ENCODE measurements around the gene ZBTB25.

Gene ZBTB25

GRCh38 chr14:64459405-64460136 is 44.1 kb downstream of the ZBTB25 start:
- H3K27ac Mint-ChIP-seq = no peak overlapping the region

GRCh38 chr14:64454671-64455070 is 49.0 kb downstream of the ZBTB25 start:
- Mint-ChIP-seq H3K36me3 (ENCODE audit: low read depth) (peaks cover 65% of the 10 kb centered on the region), H3K27ac (no peak overlapping the region), H3K4me1 (ENCODE audit: low read depth) (peaks cover 11% of the 10 kb centered on the region), H3K4me3 (no peak overlapping the region), H3K27me3 (ENCODE audit: low read depth) (no peaks in the 10 kb centered on the region), H3K9me3 (no peaks in the 10 kb centered on the region)
- DNase-seq (ENCODE audit: low spot score) = no peak

More at GRCh38 chr14:64459405-64460136, 44.1 kb downstream of the ZBTB25 start:
- Mint-ChIP-seq H3K4me1 (ENCODE audit: low read depth) (peaks cover 18% of the 10 kb centered on the region), H3K36me3 (ENCODE audit: low read depth) (peaks cover 52% of the 10 kb centered on the region), H3K4me3 (no peak overlapping the region), H3K9me3 (no peaks in the 10 kb centered on the region), H3K27me3 (ENCODE audit: low read depth) (no peaks in the 10 kb centered on the region)
- no peak for DNase-seq (ENCODE audit: low spot score)

GRCh38 chr14:64450255-64450654 is 53.4 kb downstream of the ZBTB25 start:
- Mint-ChIP-seq H3K4me1 (ENCODE audit: low read depth) (peaks cover 18% of the 10 kb centered on the region), H3K27me3 (ENCODE audit: low read depth) (no peaks in the 10 kb centered on the region), H3K4me3 (no peak overlapping the region), H3K36me3 (ENCODE audit: low read depth) (peaks cover 52% of the 10 kb centered on the region), H3K9me3 (no peaks in the 10 kb centered on the region), H3K27ac (peak overlapping the region; percentile 26)
- DNase-seq (ENCODE audit: low spot score) = no peak

GRCh38 chr14:64447876-64448670 is 55.6 kb downstream of the ZBTB25 start:
- H3K36me3 Mint-ChIP-seq (ENCODE audit: low read depth) = peaks cover 54% of the 10 kb centered on the region
- H3K27ac Mint-ChIP-seq = peak overlapping the region; percentile 41
- H3K4me1 Mint-ChIP-seq (ENCODE audit: low read depth) = peaks cover 34% of the 10 kb centered on the region
- no peaks in the 10 kb centered on the region for H3K9me3 Mint-ChIP-seq
- H3K27me3 Mint-ChIP-seq (ENCODE audit: low read depth) = no peaks in the 10 kb centered on the region
- H3K4me3 Mint-ChIP-seq = no peak overlapping the region
- no peak for DNase-seq (ENCODE audit: low spot score)

- H3K4me3 Mint-ChIP-seq = peak overlapping the region; percentile 57
- peaks cover 36% of the 10 kb centered on the region for H3K4me1 Mint-ChIP-seq (ENCODE audit: low read depth)
- H3K36me3 Mint-ChIP-seq (ENCODE audit: low read depth) = peaks cover 58% of the 10 kb centered on the region
- no peaks in the 10 kb centered on the region for H3K27me3 Mint-ChIP-seq (ENCODE audit: low read depth)
- H3K9me3 Mint-ChIP-seq = no peaks in the 10 kb centered on the region
- H3K27ac Mint-ChIP-seq = peak overlapping the region; percentile 74
- DNase-seq (ENCODE audit: low spot score) = peak; percentile 67
These were observed 58.4 kb downstream of the ZBTB25 start for GRCh38 chr14:64444984-64445845.

- Mint-ChIP-seq H3K27ac (peak overlapping the region; percentile 74), H3K9me3 (no peaks in the 10 kb centered on the region), H3K4me3 (no peak overlapping the region), H3K27me3 (ENCODE audit: low read depth) (no peaks in the 10 kb centered on the region), H3K36me3 (ENCODE audit: low read depth) (peaks cover 55% of the 10 kb centered on the region), H3K4me1 (ENCODE audit: low read depth) (peaks cover 35% of the 10 kb centered on the region)
- no peak for DNase-seq (ENCODE audit: low spot score)
These were observed 59.5 kb downstream of the ZBTB25 start for GRCh38 chr14:64444140-64444539.

GRCh38 chr14:64442300-64442988 is 61.2 kb downstream of the ZBTB25 start:
- H3K27ac Mint-ChIP-seq = no peak overlapping the region
- no peaks in the 10 kb centered on the region for H3K27me3 Mint-ChIP-seq (ENCODE audit: low read depth)
- no peak overlapping the region for H3K4me3 Mint-ChIP-seq
- H3K36me3 Mint-ChIP-seq (ENCODE audit: low read depth) = peaks cover 61% of the 10 kb centered on the region
- H3K4me1 Mint-ChIP-seq (ENCODE audit: low read depth) = peaks cover 37% of the 10 kb centered on the region
- no peaks in the 10 kb centered on the region for H3K9me3 Mint-ChIP-seq
- DNase-seq (ENCODE audit: low spot score) = no peak

GRCh38 chr14:64440494-64440893 is 63.1 kb downstream of the ZBTB25 start:
- Mint-ChIP-seq H3K9me3 (no peaks in the 10 kb centered on the region), H3K27ac (no peak overlapping the region), H3K27me3 (ENCODE audit: low read depth) (no peaks in the 10 kb centered on the region), H3K4me1 (ENCODE audit: low read depth) (peaks cover 33% of the 10 kb centered on the region), H3K36me3 (ENCODE audit: low read depth) (peaks cover 66% of the 10 kb centered on the region), H3K4me3 (no peak overlapping the region)
- no peak for DNase-seq (ENCODE audit: low spot score)

- Mint-ChIP-seq H3K4me3 (no peak overlapping the region), H3K27ac (no peak overlapping the region), H3K4me1 (ENCODE audit: low read depth) (peaks cover 20% of the 10 kb centered on the region), H3K36me3 (ENCODE audit: low read depth) (peaks cover 62% of the 10 kb centered on the region), H3K27me3 (ENCODE audit: low read depth) (no peaks in the 10 kb centered on the region), H3K9me3 (no peaks in the 10 kb centered on the region)
- no peak for DNase-seq (ENCODE audit: low spot score)
These were observed 64.5 kb downstream of the ZBTB25 start for GRCh38 chr14:64439141-64439540.

- H3K9me3 Mint-ChIP-seq = no peaks in the 10 kb centered on the region
- H3K4me3 Mint-ChIP-seq = no peak overlapping the region
- H3K36me3 Mint-ChIP-seq (ENCODE audit: low read depth) = peaks cover 58% of the 10 kb centered on the region
- no peak for DNase-seq (ENCODE audit: low spot score)
- peaks cover 15% of the 10 kb centered on the region for H3K4me1 Mint-ChIP-seq (ENCODE audit: low read depth)
- H3K27me3 Mint-ChIP-seq (ENCODE audit: low read depth) = no peaks in the 10 kb centered on the region
- peak overlapping the region; percentile 18 for H3K27ac Mint-ChIP-seq
These were observed 65.3 kb downstream of the ZBTB25 start for GRCh38 chr14:64438181-64438841.

- Mint-ChIP-seq H3K27me3 (ENCODE audit: low read depth) (no peaks in the 10 kb centered on the region), H3K36me3 (ENCODE audit: low read depth) (peaks cover 54% of the 10 kb centered on the region), H3K4me1 (ENCODE audit: low read depth) (peaks cover 13% of the 10 kb centered on the region), H3K27ac (no peak overlapping the region), H3K9me3 (no peaks in the 10 kb centered on the region), H3K4me3 (no peak overlapping the region)
- DNase-seq (ENCODE audit: low spot score) = no peak
These were observed 69.1 kb downstream of the ZBTB25 start for GRCh38 chr14:64434528-64434927.

GRCh38 chr14:64423987-64424386 is 79.7 kb downstream of the ZBTB25 start:
- Mint-ChIP-seq H3K36me3 (ENCODE audit: low read depth) (peaks cover 73% of the 10 kb centered on the region), H3K4me1 (ENCODE audit: low read depth) (peaks cover 34% of the 10 kb centered on the region), H3K4me3 (peak overlapping the region; percentile 8), H3K27ac (no peak overlapping the region), H3K27me3 (ENCODE audit: low read depth) (no peaks in the 10 kb centered on the region), H3K9me3 (no peaks in the 10 kb centered on the region)
- peak; percentile 70 for DNase-seq (ENCODE audit: low spot score)

GRCh38 chr14:64422756-64423155 is 80.9 kb downstream of the ZBTB25 start:
- peak overlapping the region; percentile 73 for H3K27ac Mint-ChIP-seq
- peaks cover 34% of the 10 kb centered on the region for H3K4me1 Mint-ChIP-seq (ENCODE audit: low read depth)
- no peaks in the 10 kb centered on the region for H3K27me3 Mint-ChIP-seq (ENCODE audit: low read depth)
- peak; percentile 70 for DNase-seq (ENCODE audit: low spot score)
- peaks cover 74% of the 10 kb centered on the region for H3K36me3 Mint-ChIP-seq (ENCODE audit: low read depth)
- H3K4me3 Mint-ChIP-seq = peak overlapping the region; percentile 57
- no peaks in the 10 kb centered on the region for H3K9me3 Mint-ChIP-seq
